D341Med (cell line): ENCODE measurements around the gene MYRF.

Experiments
- DNase-seq: peaks from one replicate; pipeline ENCODE4 v3.0.0; 2012; ENCODE audit warnings: low spot score

MYRF gene

GRCh38 chr11:61820174-61820573, 67.7 kb downstream of the MYRF start:
- DNase-seq = no peak

- peak; percentile 58 for DNase-seq
These were observed 74.6 kb downstream of the MYRF start for GRCh38 chr11:61826930-61827570.

GRCh38 chr11:61827571-61828378, 75.3 kb downstream of the MYRF start, which contains the start of gene FADS2:
FADS2 (plus strand) TSS chr11:61828300; CDS start chr11:61828391, 91 bp downstream.
- DNase-seq = peak; percentile 91

- DNase-seq = no peak
These were observed 75.9 kb downstream of the MYRF start for GRCh38 chr11:61828379-61828628.

GRCh38 chr11:61828629-61829407, 76.4 kb downstream of the MYRF start:
- DNase-seq = peak; percentile 74

GRCh38 chr11:61829806-61830205, 77.4 kb downstream of the MYRF start:
- DNase-seq = no peak

GRCh38 chr11:61830237-61831105, 78.0 kb downstream of the MYRF start:
- DNase-seq = no peak

GRCh38 chr11:61832207-61832606, 79.8 kb downstream of the MYRF start:
- no peak for DNase-seq

DNA sequence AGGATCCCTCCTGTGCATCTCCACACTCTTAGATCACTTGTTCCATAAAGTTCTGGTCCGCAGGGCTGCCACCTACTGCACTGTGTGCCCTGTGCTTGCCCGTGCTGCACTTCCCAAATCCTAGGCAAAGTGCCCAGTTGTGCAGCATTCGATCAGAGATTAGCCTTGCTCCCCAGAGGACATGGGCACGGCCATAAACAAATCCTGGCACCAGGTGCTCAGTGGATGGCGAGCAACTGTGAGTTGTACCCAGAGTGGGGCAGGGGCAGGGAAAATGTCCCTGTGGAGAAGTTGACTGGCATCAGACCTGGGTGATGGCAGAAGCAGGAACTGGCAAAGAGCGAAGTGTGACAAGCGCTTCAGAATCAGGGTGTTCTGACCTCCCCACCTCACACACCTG, 80.3 kb downstream of the MYRF start:
- peak; percentile 64 for DNase-seq

DNA sequence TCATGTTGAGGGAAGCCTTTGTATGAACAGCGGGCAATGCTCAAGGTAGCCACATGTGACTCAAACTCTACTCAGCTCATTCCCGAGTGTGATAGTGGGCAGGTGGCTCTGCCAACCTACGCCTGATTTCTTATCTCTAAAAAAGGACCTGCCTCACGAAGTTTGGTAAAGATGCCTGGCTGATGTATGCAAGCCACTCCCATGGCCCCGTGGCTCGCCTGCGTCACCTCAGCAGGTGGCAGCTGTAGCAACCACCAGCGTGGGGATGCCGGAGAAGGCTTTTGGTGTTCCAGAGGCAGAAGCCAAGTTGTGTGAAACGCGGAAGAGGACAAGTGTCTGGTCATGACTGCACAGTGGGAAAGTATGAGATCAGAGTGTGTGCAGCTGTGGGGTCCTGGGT, 81.0 kb downstream of the MYRF start:
- DNase-seq = no peak

- DNase-seq = no peak
These were observed 81.5 kb downstream of the MYRF start for GRCh38 chr11:61833926-61834277.

DNA sequence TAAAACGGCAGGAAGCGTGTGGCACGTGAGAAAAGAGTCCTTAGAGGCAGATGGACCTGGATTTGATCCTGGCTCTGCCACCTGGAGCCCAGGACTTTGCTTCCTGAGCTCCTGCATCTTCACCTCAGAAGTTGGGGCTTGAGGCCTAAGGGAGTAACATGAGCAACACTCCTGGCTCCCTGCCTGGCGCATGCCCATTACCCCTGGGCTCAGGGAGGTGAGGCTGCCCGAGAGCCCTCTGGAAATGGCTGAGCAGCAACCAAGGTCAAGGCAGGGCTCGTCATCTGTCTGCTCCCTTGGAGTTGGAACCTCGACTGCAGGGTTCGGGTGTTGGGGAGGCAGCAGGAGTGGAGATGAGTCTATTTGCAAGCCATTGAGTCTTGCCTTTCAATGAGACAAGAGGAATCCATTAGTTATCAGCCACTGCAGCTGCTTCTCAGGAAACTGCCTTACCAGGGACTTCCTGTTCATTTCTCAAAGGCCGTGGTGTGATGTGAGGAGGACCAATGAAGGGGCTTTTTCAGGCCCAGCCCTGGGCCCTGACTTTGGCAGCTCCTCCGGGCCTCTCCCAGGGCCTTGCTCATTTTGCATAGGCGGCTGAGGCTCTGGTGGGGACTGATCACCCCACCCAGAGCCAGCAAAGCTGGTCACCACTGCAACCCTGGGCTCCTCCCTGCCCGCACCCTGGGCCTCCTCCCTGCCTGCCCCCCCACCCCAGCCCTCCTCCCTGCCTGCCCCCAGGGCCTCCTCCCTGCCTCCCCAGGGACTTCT, 82.0 kb downstream of the MYRF start:
- DNase-seq = peak; percentile 67

DNA sequence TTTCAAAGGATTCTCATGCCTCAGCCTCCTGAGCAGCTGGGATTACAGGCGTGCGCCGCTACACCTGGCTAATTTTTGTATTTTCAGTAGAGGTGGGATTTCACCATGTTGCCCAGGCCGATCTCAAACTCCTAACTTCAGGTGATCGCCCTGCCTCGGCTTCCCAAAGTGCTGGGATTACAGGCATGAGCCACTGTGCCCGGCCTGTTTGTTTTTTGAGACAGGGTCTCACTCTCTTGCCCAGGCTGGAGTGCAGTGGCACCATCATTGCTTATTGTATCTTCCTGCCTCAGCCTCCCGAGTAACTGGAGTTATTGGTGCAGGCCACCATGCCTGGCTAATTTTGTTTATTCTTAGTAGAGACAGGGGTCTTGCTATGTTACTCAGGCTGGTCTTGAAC, 83.8 kb downstream of the MYRF start:
- DNase-seq = no peak

GRCh38 chr11:61837411-61838005, 85.1 kb downstream of the MYRF start:
- DNase-seq = no peak
